H9 (cell line): ENCODE data around the gene SLC6A2. TPM values are rescaled to one million over a fixed set of nuclear protein-coding genes. Genes with fewer than 3 reads are reported as not detected.

ENCODE experiments used
- DNase-seq: peaks from one replicate; pipeline ENCODE4 v3.0.0-alpha.2; 2017
- H2AFZ ChIP-seq: one replicate; pipeline ENCODE4 v1.6.1; 2013; ENCODE audit warnings: mild to moderate bottlenecking, low read length, control low read depth, moderate library complexity
- H2AK5ac ChIP-seq: 2 replicates; pipeline ENCODE4 v1.6.1; 2013; ENCODE audit warnings: low read length, control low read depth, mixed read lengths; ENCODE audit not compliant: insufficient read length
- H2BK120ac ChIP-seq: one replicate; pipeline ENCODE4 v1.6.1; 2013; ENCODE audit warnings: low read depth, mild to moderate bottlenecking, low read length, control low read depth, inconsistent platforms; ENCODE audit not compliant: poor library complexity, severe bottlenecking
- H2BK12ac ChIP-seq: 2 replicates; pipeline ENCODE4 v1.6.1; 2013; ENCODE audit warnings: low read length, control low read depth, mixed read lengths, low read depth; ENCODE audit not compliant: insufficient read length
- H2BK15ac ChIP-seq: 2 replicates; pipeline ENCODE4 v1.6.1; 2013; ENCODE audit warnings: low read depth, low read length, control low read depth
- H2BK20ac ChIP-seq: one replicate; pipeline ENCODE4 v1.6.1; 2013; ENCODE audit warnings: low read depth, mild to moderate bottlenecking, low read length, control low read depth, inconsistent platforms; ENCODE audit not compliant: poor library complexity, severe bottlenecking
- H2BK5ac ChIP-seq: 2 replicates; pipeline ENCODE4 v1.6.1; 2013; ENCODE audit warnings: low read length, control low read depth, mixed read lengths; ENCODE audit not compliant: insufficient read length
- H3K14ac ChIP-seq: 2 replicates; pipeline ENCODE4 v1.6.1; 2013; ENCODE audit warnings: low read length, control low read depth; ENCODE audit not compliant: insufficient read depth
- H3K18ac ChIP-seq: 2 replicates; pipeline ENCODE4 v1.6.1; 2013; ENCODE audit warnings: low read depth, mild to moderate bottlenecking, mixed read lengths, low read length, control low read depth; ENCODE audit not compliant: insufficient read length
- H3K23ac ChIP-seq: 2 replicates; pipeline ENCODE4 v1.6.1; 2013; ENCODE audit warnings: low read length, control low read depth, mixed read lengths, low read depth; ENCODE audit not compliant: insufficient read length
- H3K23me2 ChIP-seq: 2 replicates; pipeline ENCODE4 v1.6.1; 2013; ENCODE audit warnings: low read depth, mild to moderate bottlenecking, mixed read lengths, low read length, control low read depth; ENCODE audit not compliant: insufficient read length, poor library complexity, severe bottlenecking
- H3K27ac ChIP-seq: 2 replicates; pipeline ENCODE4 v1.5.1; 2013; ENCODE audit warnings: low read length, control low read depth, mixed read lengths, low read depth; ENCODE audit not compliant: insufficient read length
- H3K27me3 ChIP-seq: 2 replicates; pipeline ENCODE4 v1.6.1; 2013; ENCODE audit warnings: low read length, control low read depth, inconsistent platforms; ENCODE audit not compliant: insufficient read depth
- H3K4ac ChIP-seq: 2 replicates; pipeline ENCODE4 v1.6.1; 2013; ENCODE audit warnings: low read depth, mild to moderate bottlenecking, control low read depth, inconsistent platforms, low read length, moderate library complexity
- H3K4me1 ChIP-seq: 2 replicates; pipeline ENCODE4 v1.6.1; 2013; ENCODE audit warnings: low read length, control low read depth, inconsistent platforms; ENCODE audit not compliant: insufficient read depth
- H3K4me2 ChIP-seq: 2 replicates; pipeline ENCODE4 v1.6.1; 2013; ENCODE audit warnings: low read length, control low read depth, mixed read lengths; ENCODE audit not compliant: insufficient read length, insufficient read depth
- H3K56ac ChIP-seq: 2 replicates; pipeline ENCODE4 v1.6.1; 2013; ENCODE audit warnings: low read depth, mild to moderate bottlenecking, mixed read lengths, low read length, control low read depth; ENCODE audit not compliant: insufficient read length
- H3K79me1 ChIP-seq: 2 replicates; pipeline ENCODE4 v1.6.1; 2013; ENCODE audit warnings: low read depth, mild to moderate bottlenecking, moderate library complexity, low read length, control low read depth, inconsistent platforms; ENCODE audit not compliant: insufficient read depth, poor library complexity, severe bottlenecking
- H3K79me2 ChIP-seq: 2 replicates; pipeline ENCODE4 v1.6.1; 2013; ENCODE audit warnings: low read length, control low read depth, inconsistent platforms; ENCODE audit not compliant: insufficient read depth
- H3K9ac ChIP-seq: 2 replicates; pipeline ENCODE4 v1.6.1; 2013; ENCODE audit warnings: low read length, control low read depth, mixed read lengths; ENCODE audit not compliant: insufficient read length; ENCODE audit errors: extremely low read depth
- H3K9me3 ChIP-seq: one replicate; pipeline ENCODE4 v1.6.1; 2013; ENCODE audit warnings: low read depth, low read length, inconsistent platforms; ENCODE audit not compliant: control insufficient read depth
- H3T11ph ChIP-seq: one replicate; pipeline ENCODE4 v1.6.1; 2013; ENCODE audit warnings: mild to moderate bottlenecking, low read length, control low read depth, inconsistent platforms
- H4K20me1 ChIP-seq: one replicate; pipeline ENCODE4 v1.6.1; 2013; ENCODE audit not compliant: control insufficient read depth, insufficient read length, insufficient read depth
- H4K5ac ChIP-seq: 2 replicates; pipeline ENCODE4 v1.6.1; 2013; ENCODE audit warnings: low read depth, mild to moderate bottlenecking, mixed read lengths, low read length, control low read depth; ENCODE audit not compliant: insufficient read length
- H4K8ac ChIP-seq: replicated peaks from 2 replicates; pipeline ENCODE4 v1.6.1; 2013; ENCODE audit warnings: low read length, control low read depth, mixed read lengths, low read depth; ENCODE audit not compliant: insufficient read length
- H4K91ac ChIP-seq: 2 replicates; pipeline ENCODE4 v1.6.1; 2013; ENCODE audit warnings: low read depth, mild to moderate bottlenecking, moderate library complexity, mixed read lengths, low read length, control low read depth; ENCODE audit not compliant: insufficient read length
- H3K27ac Mint-ChIP-seq, 3 experiments: 2 replicates in 2 of 3; 3 replicates in 1 of 3; pipeline ENCODE4 v1.8.0; 2020 to 2021; ENCODE audit warnings: mixed read lengths in 3 of 3, mild to moderate bottlenecking in 1 of 3, moderate library complexity in 1 of 3
- H3K27me3 Mint-ChIP-seq: 2 replicates; pipeline ENCODE4 v1.8.0; 2021; ENCODE audit warnings: low read depth, mild to moderate bottlenecking, moderate library complexity, mixed read lengths
- H3K36me3 Mint-ChIP-seq, 3 experiments: 2 replicates in 2 of 3; 3 replicates in 1 of 3; pipeline ENCODE4 v1.8.0; 2020 to 2021; ENCODE audit warnings: low read depth in 3 of 3, mixed read lengths in 3 of 3; ENCODE audit not compliant: insufficient read depth in 1 of 3
- H3K4me1 Mint-ChIP-seq, 2 experiments: 2 replicates each; pipeline ENCODE4 v1.8.0; 2020; ENCODE audit warnings: mixed read lengths in 2 of 2
- H3K4me3 Mint-ChIP-seq, 2 experiments: 2 replicates in 1 of 2; 3 replicates in 1 of 2; pipeline ENCODE4 v1.8.0; 2020 to 2021; ENCODE audit warnings: mild to moderate bottlenecking in 2 of 2, mixed read lengths in 2 of 2, moderate library complexity in 1 of 2
- H3K9me3 Mint-ChIP-seq, 2 experiments: 2 replicates in 1 of 2; 3 replicates in 1 of 2; pipeline ENCODE4 v1.8.0; 2020; ENCODE audit warnings: mild to moderate bottlenecking in 2 of 2, mixed read lengths in 2 of 2, moderate library complexity in 1 of 2
- CTCF ChIP-seq: fragments of 200-600 bp; sonication (generic); conservative IDR thresholded peaks from 3 replicates; pipeline ENCODE4 v1.8.0; 2021; ENCODE audit warnings: antibody characterized with exemption, mild to moderate bottlenecking
- WGBS: extraction: QIAGEN DNeasy Blood & Tissue Kit; methylation state at CpG from one replicate; pipeline ENCODE4 v1.1.7; 2013; ENCODE audit warnings: missing lambda C conversion rate, low lambda C conversion rate, mixed read lengths; ENCODE audit not compliant: insufficient read length; ENCODE audit errors: extremely low coverage; 5-methylcytosine and 5-hydroxymethylcytosine counted together
- total RNA-seq: library from RNA; stranded (reverse); gene quantifications from 2 replicates; pipeline ENCODE4 v1.2.1, GENCODE V29; 2021

Gene SLC6A2
- total RNA-seq, 1 experiment from 2014 or later = 0.24 TPM

- H3K4me1 Mint-ChIP-seq = no peaks in the 10 kb centered on the region
- WGBS = no CpG with 5 or more reads among the region's 4 CpGs
- H3K23ac ChIP-seq = no peak overlapping the region
Observed at GRCh38 chr16:55746081-55746480, 90.3 kb downstream of the SLC6A2 start.

More at GRCh38 chr16:55746081-55746480, 90.3 kb downstream of the SLC6A2 start:
- Histone ChIP-seq H4K8ac (no peak overlapping the region), H2BK15ac (no peak overlapping the region), H3K4me2 (no peak overlapping the region), H3K9me3 (no peaks in the 10 kb centered on the region), H3K4ac (no peak overlapping the region), H3K9ac (no peak overlapping the region), H3K14ac (no peak overlapping the region), H3K23me2 (no peaks in the 10 kb centered on the region), H3K27me3 (no peaks in the 10 kb centered on the region), H3T11ph (no peak overlapping the region), H3K27ac (no peak overlapping the region), H3K4me1 (no peaks in the 10 kb centered on the region), H3K79me2 (no peaks in the 10 kb centered on the region), H3K56ac (no peak overlapping the region), H4K20me1 (no peaks in the 10 kb centered on the region), H2AFZ (no peak overlapping the region), H2BK20ac (no peak overlapping the region), H2BK5ac (no peak overlapping the region), H4K5ac (no peak overlapping the region), H2BK120ac (no peak overlapping the region), H3K79me1 (no peaks in the 10 kb centered on the region), H2AK5ac (no peak overlapping the region), H4K91ac (no peak overlapping the region), H2BK12ac (no peak overlapping the region), H3K18ac (no peak overlapping the region)
- peaks cover 0 to 3% (median 0%) of the 10 kb centered on the region in 3 experiments; a peak in 2 of 7 replicates for H3K36me3 Mint-ChIP-seq
- H3K4me3 Mint-ChIP-seq = no peak overlapping the region
- no peak for DNase-seq
- H3K9me3 Mint-ChIP-seq = no peaks in the 10 kb centered on the region; a peak in 3 of 5 replicates
- H3K27me3 Mint-ChIP-seq = peaks cover 26% of the 10 kb centered on the region
- H3K27ac Mint-ChIP-seq = no peak overlapping the region; a peak in 1 of 7 replicates
- TF ChIP-seq CTCF = no peak
